WI38 (cell line): ENCODE data around the gene KRTAP23-1.

Source experiments
- H3K4me3 ChIP-seq: 2 replicates; pipeline ENCODE4 v1.5.1; 2011; ENCODE audit warnings: low read depth, mild to moderate bottlenecking, control low read depth, low read length
- CTCF ChIP-seq: IDR thresholded peaks from 2 replicates; pipeline ENCODE4 v1.5.1; 2012; ENCODE audit warnings: low read depth, mild to moderate bottlenecking, control low read depth, low read length

Gene KRTAP23-1

GRCh38 chr21:30336596-30336995, 11.8 kb downstream of the KRTAP23-1 start:
- TF ChIP-seq CTCF = no peak

GRCh38 chr21:30333736-30334135, 14.7 kb downstream of the KRTAP23-1 start:
- no peak overlapping the region for H3K4me3 ChIP-seq
- no peak for TF ChIP-seq CTCF

More at GRCh38 chr21:30336596-30336995, 11.8 kb downstream of the KRTAP23-1 start:
- no peak overlapping the region for H3K4me3 ChIP-seq

GRCh38 chr21:30332681-30333080, 15.7 kb downstream of the KRTAP23-1 start:
- TF ChIP-seq CTCF = no peak
- H3K4me3 ChIP-seq = no peak overlapping the region

- no peak overlapping the region for H3K4me3 ChIP-seq
- no peak for TF ChIP-seq CTCF
These were observed 19.1 kb downstream of the KRTAP23-1 start for GRCh38 chr21:30329203-30329875.

GRCh38 chr21:30326390-30326789, 22.0 kb downstream of the KRTAP23-1 start:
- H3K4me3 ChIP-seq = no peak overlapping the region
- TF ChIP-seq CTCF = no peak

- TF ChIP-seq CTCF = no peak
- no peak within 1 kb of the TSS for H3K4me3 ChIP-seq
These were observed 28.2 kb downstream of the KRTAP23-1 start, which contains the start of gene KRTAP26-1 for GRCh38 chr21:30320215-30320614. Gene KRTAP26-1 (minus strand): TSS chr21:30320315. CDS start chr21:30320035, 280 bp downstream.

- no peak for TF ChIP-seq CTCF
- H3K4me3 ChIP-seq = no peak overlapping the region
These were observed 32.7 kb downstream of the KRTAP23-1 start for GRCh38 chr21:30315701-30316100.
